Endothelial cell (in vitro differentiated cells): ENCODE measurements around the gene TUSC1. TPM values are rescaled to one million over a fixed set of nuclear protein-coding genes. Genes with fewer than 3 reads are reported as not detected.
A peak's percentile ranks its signal among the peaks of the same experiment; 100 is the strongest.

Source experiments
- DNase-seq: peaks from one replicate; pipeline ENCODE4 v3.0.0; 2021; ENCODE audit warnings: low spot score
- H3K27ac Mint-ChIP-seq: one replicate; pipeline ENCODE4 v1.8.0; 2021; ENCODE audit warnings: mixed read lengths, inconsistent platforms; ENCODE audit not compliant: unreplicated experiment
- H3K27me3 Mint-ChIP-seq: one replicate; pipeline ENCODE4 v1.8.0; 2021; ENCODE audit warnings: mild to moderate bottlenecking, moderate library complexity, mixed read lengths, inconsistent platforms; ENCODE audit not compliant: unreplicated experiment
- H3K36me3 Mint-ChIP-seq: one replicate; pipeline ENCODE4 v1.8.0; 2021; ENCODE audit warnings: mild to moderate bottlenecking, low read depth, mixed read lengths, inconsistent platforms; ENCODE audit not compliant: unreplicated experiment
- H3K4me1 Mint-ChIP-seq: one replicate; pipeline ENCODE4 v1.8.0; 2021; ENCODE audit warnings: mild to moderate bottlenecking, mixed read lengths, inconsistent platforms; ENCODE audit not compliant: unreplicated experiment
- H3K4me3 Mint-ChIP-seq: one replicate; pipeline ENCODE4 v1.8.0; 2021; ENCODE audit warnings: mild to moderate bottlenecking, mixed read lengths, inconsistent platforms; ENCODE audit not compliant: unreplicated experiment
- H3K9me3 Mint-ChIP-seq: one replicate; pipeline ENCODE4 v1.8.0; 2021; ENCODE audit warnings: mixed read lengths, inconsistent platforms; ENCODE audit not compliant: unreplicated experiment
- CTCF ChIP-seq: fragments of 200-600 bp; sonication (generic); IDR thresholded peaks from one replicate; pipeline ENCODE4 v1.5.0; 2021; ENCODE audit warnings: antibody characterized with exemption; ENCODE audit not compliant: unreplicated experiment
- long read RNA-seq: library from polyadenylated mRNA; unstranded; transcript quantifications from one replicate; pipeline ENCODE4 v2.0.0, GENCODE V29; 2020; ENCODE audit not compliant: unreplicated experiment
- total RNA-seq: library from RNA; stranded (reverse); fragmentation: NEBNext Ultra II Directional; extraction: Animal tissue kit (Norgen Biotek cat#: 25700); gene quantifications from one replicate; pipeline ENCODE4 v1.2.1, GENCODE V29; 2021; ENCODE audit not compliant: unreplicated experiment

TUSC1 gene
- total RNA-seq: 3.8 TPM
- long read RNA-seq, partial matches to known transcripts: 0 of 3 reads
- long read RNA-seq, other reads (novel, unspliced or antisense): 0 of 3 reads

DNA sequence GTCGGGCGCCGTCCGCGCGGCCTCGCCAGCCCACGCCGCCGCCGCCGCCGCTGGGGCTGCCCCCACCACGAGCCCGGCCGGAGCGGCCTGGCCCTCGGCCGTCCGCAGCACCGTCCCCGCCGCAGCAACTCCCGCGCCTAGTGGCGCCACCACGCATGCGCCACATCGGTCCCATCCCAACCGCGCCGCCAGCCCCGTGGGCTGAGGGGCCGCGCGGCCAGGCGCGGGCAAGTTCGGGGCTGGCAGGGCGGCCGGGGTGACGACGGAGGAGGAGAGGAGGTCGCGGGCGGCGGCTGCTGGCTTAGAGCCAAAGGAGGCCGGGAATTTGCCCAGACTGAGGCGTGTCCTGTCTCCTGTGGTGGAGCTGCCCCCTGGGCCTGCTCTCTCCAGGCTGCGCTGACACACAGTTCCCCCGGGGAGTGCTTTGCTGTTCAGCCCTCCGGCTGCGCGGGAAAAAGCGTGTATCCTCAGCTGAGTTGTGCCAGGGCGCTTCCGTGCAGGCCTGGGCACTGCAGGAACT, at the start of gene TUSC1:
Gene TUSC1 (minus strand): TSS at position 298 of the 520 bp plus-strand sequence. CDS start 132 bp downstream, at position 166.
- peak within 1 kb of the TSS; percentile 26 for H3K27ac Mint-ChIP-seq
- peaks cover 4% of the 10 kb centered on the region for H3K4me1 Mint-ChIP-seq
- peak; percentile 65 for DNase-seq
- no peaks in the 10 kb centered on the region for H3K9me3 Mint-ChIP-seq
- no peak for TF ChIP-seq CTCF
- no peaks in the 10 kb centered on the region for H3K27me3 Mint-ChIP-seq
- H3K4me3 Mint-ChIP-seq: peak within 1 kb of the TSS; percentile 85
- no peaks in the 10 kb centered on the region for H3K36me3 Mint-ChIP-seq

DNA sequence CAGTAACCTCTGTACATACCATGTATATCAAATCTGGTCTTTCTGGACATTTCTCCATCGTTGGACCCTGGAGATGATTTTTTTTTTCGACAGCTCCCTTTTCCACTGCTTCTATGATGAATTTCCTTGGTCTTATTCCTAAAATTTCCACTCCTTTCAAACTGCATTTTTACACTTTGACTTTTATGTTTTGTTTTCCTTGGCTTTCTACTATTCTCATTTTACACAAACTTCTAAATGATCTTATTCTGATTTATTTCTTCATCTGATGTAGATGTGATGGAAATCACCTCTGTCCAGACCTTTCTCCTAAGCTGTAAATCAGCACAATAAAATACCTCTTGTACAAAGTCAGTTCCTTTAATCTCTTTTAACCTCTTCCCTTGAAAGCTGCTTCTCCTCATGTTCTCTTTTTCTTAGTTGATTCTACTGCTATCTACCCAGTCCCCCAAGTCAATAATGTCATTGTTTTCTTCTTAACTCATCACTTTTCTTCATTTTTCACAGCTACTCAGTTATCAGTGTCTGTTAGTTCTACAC, 48.7 kb upstream of the TUSC1 start:
- no peak for DNase-seq
- no peaks in the 10 kb centered on the region for H3K4me1 Mint-ChIP-seq
- H3K36me3 Mint-ChIP-seq: peaks cover 3% of the 10 kb centered on the region
- peaks cover 2% of the 10 kb centered on the region for H3K9me3 Mint-ChIP-seq
- no peak for TF ChIP-seq CTCF
- no peak overlapping the region for H3K27ac Mint-ChIP-seq
- H3K4me3 Mint-ChIP-seq: no peak overlapping the region
- H3K27me3 Mint-ChIP-seq: no peaks in the 10 kb centered on the region

- Mint-ChIP-seq H3K4me3 (no peak overlapping the region), H3K36me3 (no peaks in the 10 kb centered on the region), H3K4me1 (no peaks in the 10 kb centered on the region), H3K9me3 (no peaks in the 10 kb centered on the region), H3K27me3 (no peaks in the 10 kb centered on the region), H3K27ac (no peak overlapping the region)
- TF ChIP-seq CTCF: no peak
- DNase-seq: no peak
These were observed 46.2 kb upstream of the TUSC1 start for GRCh38 chr9:25724424-25724823.

GRCh38 chr9:25716220-25716872, 38.1 kb upstream of the TUSC1 start:
- Mint-ChIP-seq H3K36me3 (no peaks in the 10 kb centered on the region), H3K27ac (no peak overlapping the region)
- peak; percentile 5 for DNase-seq

More at GRCh38 chr9:25716220-25716872, 38.1 kb upstream of the TUSC1 start:
- no peak for TF ChIP-seq CTCF
- Mint-ChIP-seq H3K27me3 (no peaks in the 10 kb centered on the region), H3K9me3 (no peaks in the 10 kb centered on the region), H3K4me3 (no peak overlapping the region), H3K4me1 (no peaks in the 10 kb centered on the region)
